ENCODE data around the gene FKBP15. TPM values are rescaled to one million over a fixed set of nuclear protein-coding genes. Genes with fewer than 3 reads are reported as not detected.

FKBP15 gene
- total and polyA plus RNA-seq, 2 donors from 2014 or later, result 11.0 to 34.8 TPM

DNA sequence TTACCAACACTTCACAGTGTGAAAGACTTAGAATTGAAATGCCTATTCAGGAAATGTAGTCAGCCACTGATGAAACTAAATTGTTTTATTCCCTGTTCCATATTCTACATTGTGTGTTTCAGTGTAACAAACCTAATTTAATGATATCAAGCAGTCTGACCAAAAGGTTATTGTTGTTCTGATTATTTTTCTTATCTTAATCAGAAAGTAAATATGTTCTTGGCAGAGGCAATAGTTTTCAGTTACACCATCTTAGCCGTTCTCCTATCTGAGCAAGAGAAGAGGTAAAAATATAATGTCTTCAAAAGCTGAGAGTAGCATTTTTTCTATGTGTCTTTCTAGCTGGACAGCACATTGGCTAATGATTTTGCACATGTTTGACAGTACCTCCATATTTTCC, 37.2 kb upstream of the FKBP15 start:
- no peaks in the 10 kb centered on the region for H3K27me3 ChIP-seq (ENCODE audit: control insufficient read depth, insufficient read depth, low read length)
- FAIRE-seq, result no peak
- no peaks in the 10 kb centered on the region for H3K4me1 ChIP-seq (ENCODE audit: control insufficient read depth in 2 of 3, insufficient read depth in 2 of 3, low read depth in 1 of 3, low read length in 3 of 3)
- no peak for DNase-seq
- TF ChIP-seq, protein P1, sequence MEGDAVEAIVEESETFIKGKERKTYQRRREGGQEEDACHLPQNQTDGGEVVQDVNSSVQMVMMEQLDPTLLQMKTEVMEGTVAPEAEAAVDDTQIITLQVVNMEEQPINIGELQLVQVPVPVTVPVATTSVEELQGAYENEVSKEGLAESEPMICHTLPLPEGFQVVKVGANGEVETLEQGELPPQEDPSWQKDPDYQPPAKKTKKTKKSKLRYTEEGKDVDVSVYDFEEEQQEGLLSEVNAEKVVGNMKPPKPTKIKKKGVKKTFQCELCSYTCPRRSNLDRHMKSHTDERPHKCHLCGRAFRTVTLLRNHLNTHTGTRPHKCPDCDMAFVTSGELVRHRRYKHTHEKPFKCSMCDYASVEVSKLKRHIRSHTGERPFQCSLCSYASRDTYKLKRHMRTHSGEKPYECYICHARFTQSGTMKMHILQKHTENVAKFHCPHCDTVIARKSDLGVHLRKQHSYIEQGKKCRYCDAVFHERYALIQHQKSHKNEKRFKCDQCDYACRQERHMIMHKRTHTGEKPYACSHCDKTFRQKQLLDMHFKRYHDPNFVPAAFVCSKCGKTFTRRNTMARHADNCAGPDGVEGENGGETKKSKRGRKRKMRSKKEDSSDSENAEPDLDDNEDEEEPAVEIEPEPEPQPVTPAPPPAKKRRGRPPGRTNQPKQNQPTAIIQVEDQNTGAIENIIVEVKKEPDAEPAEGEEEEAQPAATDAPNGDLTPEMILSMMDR (IDR thresholded peaks at IDR 0.05; ENCODE audit: borderline replicate concordance, extremely low read depth, insufficient read depth), result no peak
- H3K27ac ChIP-seq (ENCODE audit: low read depth in 2 of 2, low read length in 2 of 2), result no peak overlapping the region
- no peaks in the 10 kb centered on the region for H3K9me3 ChIP-seq (ENCODE audit: control insufficient read depth in 2 of 3, insufficient read depth in 1 of 3, low read length in 3 of 3)
- H3K36me3 ChIP-seq (ENCODE audit: control insufficient read depth in 2 of 3, insufficient read depth in 3 of 3, low read length in 3 of 3), result peaks cover 2 to 16% (median 14%) of the 10 kb centered on the region in 3 donors
- H3K4me3 ChIP-seq (ENCODE audit: low read length in 3 of 3), result no peak overlapping the region
- no peak overlapping the region for H3K9ac ChIP-seq (ENCODE audit: low read length in 3 of 3)
- intact Hi-C loops (cut with DNase I), result no loop called here

- Histone ChIP-seq H3K4me1 (ENCODE audit: control insufficient read depth in 2 of 3, insufficient read depth in 2 of 3, low read depth in 1 of 3, low read length in 3 of 3) (no peaks in the 10 kb centered on the region), H3K9me3 (ENCODE audit: control insufficient read depth in 2 of 3, insufficient read depth in 1 of 3, low read length in 3 of 3) (no peaks in the 10 kb centered on the region), H3K27me3 (ENCODE audit: control insufficient read depth, insufficient read depth, low read length) (no peaks in the 10 kb centered on the region), H3K4me3 (ENCODE audit: low read length in 3 of 3) (no peak overlapping the region), H3K36me3 (ENCODE audit: control insufficient read depth in 2 of 3, insufficient read depth in 3 of 3, low read length in 3 of 3) (peaks cover 2 to 16% (median 14%) of the 10 kb centered on the region in 3 donors), H3K27ac (ENCODE audit: low read depth in 2 of 2, low read length in 2 of 2) (no peak overlapping the region), H3K9ac (ENCODE audit: low read length in 3 of 3) (no peak overlapping the region)
- TF ChIP-seq, protein P1 (IDR thresholded peaks at IDR 0.05; ENCODE audit: borderline replicate concordance, extremely low read depth, insufficient read depth), result no peak
- FAIRE-seq (no peak), DNase-seq (no peak)
- intact Hi-C loops (cut with DNase I), result no loop called here
These were observed 36.8 kb upstream of the FKBP15 start for GRCh38 chr9:113257863-113258262.

- no peaks in the 10 kb centered on the region for H3K4me1 ChIP-seq (ENCODE audit: control insufficient read depth in 2 of 3, insufficient read depth in 2 of 3, low read depth in 1 of 3, low read length in 3 of 3)
- peaks cover 2 to 14% (median 14%) of the 10 kb centered on the region in 3 donors for H3K36me3 ChIP-seq (ENCODE audit: control insufficient read depth in 2 of 3, insufficient read depth in 3 of 3, low read length in 3 of 3)
- FAIRE-seq, result no peak
- no peak overlapping the region for H3K27ac ChIP-seq (ENCODE audit: low read depth in 2 of 2, low read length in 2 of 2)
- intact Hi-C loops (cut with DNase I), result no loop called here
- TF ChIP-seq, protein P1 (IDR thresholded peaks at IDR 0.05; ENCODE audit: borderline replicate concordance, extremely low read depth, insufficient read depth), result no peak
- no peak for DNase-seq
- H3K27me3 ChIP-seq (ENCODE audit: control insufficient read depth, insufficient read depth, low read length), result no peaks in the 10 kb centered on the region
- H3K4me3 ChIP-seq (ENCODE audit: low read length in 3 of 3), result no peak overlapping the region
- no peaks in the 10 kb centered on the region for H3K9me3 ChIP-seq (ENCODE audit: control insufficient read depth in 2 of 3, insufficient read depth in 1 of 3, low read length in 3 of 3)
- no peak overlapping the region for H3K9ac ChIP-seq (ENCODE audit: low read length in 3 of 3)
These were observed 34.4 kb upstream of the FKBP15 start for GRCh38 chr9:113255438-113255837.

GRCh38 chr9:113254991-113255390, 33.9 kb upstream of the FKBP15 start:
- no peaks in the 10 kb centered on the region for H3K4me1 ChIP-seq (ENCODE audit: control insufficient read depth in 2 of 3, insufficient read depth in 2 of 3, low read depth in 1 of 3, low read length in 3 of 3)
- no peak overlapping the region for H3K4me3 ChIP-seq (ENCODE audit: low read length in 3 of 3)
- intact Hi-C loops (cut with DNase I), result no loop called here
- no peak overlapping the region for H3K9ac ChIP-seq (ENCODE audit: low read length in 3 of 3)
- FAIRE-seq (no peak), DNase-seq (no peak)
- H3K9me3 ChIP-seq (ENCODE audit: control insufficient read depth in 2 of 3, insufficient read depth in 1 of 3, low read length in 3 of 3), result no peaks in the 10 kb centered on the region
- H3K27me3 ChIP-seq (ENCODE audit: control insufficient read depth, insufficient read depth, low read length), result no peaks in the 10 kb centered on the region
- TF ChIP-seq, protein P1 (IDR thresholded peaks at IDR 0.05; ENCODE audit: borderline replicate concordance, extremely low read depth, insufficient read depth), result no peak
- no peak overlapping the region for H3K27ac ChIP-seq (ENCODE audit: low read depth in 2 of 2, low read length in 2 of 2)
- peaks cover 2 to 10% (median 10%) of the 10 kb centered on the region in 3 donors for H3K36me3 ChIP-seq (ENCODE audit: control insufficient read depth in 2 of 3, insufficient read depth in 3 of 3, low read length in 3 of 3)

All from kidney (tissue), 14 donors.